ENCODE results near the gene FKBP2.

The FKBP2 gene

DNA sequence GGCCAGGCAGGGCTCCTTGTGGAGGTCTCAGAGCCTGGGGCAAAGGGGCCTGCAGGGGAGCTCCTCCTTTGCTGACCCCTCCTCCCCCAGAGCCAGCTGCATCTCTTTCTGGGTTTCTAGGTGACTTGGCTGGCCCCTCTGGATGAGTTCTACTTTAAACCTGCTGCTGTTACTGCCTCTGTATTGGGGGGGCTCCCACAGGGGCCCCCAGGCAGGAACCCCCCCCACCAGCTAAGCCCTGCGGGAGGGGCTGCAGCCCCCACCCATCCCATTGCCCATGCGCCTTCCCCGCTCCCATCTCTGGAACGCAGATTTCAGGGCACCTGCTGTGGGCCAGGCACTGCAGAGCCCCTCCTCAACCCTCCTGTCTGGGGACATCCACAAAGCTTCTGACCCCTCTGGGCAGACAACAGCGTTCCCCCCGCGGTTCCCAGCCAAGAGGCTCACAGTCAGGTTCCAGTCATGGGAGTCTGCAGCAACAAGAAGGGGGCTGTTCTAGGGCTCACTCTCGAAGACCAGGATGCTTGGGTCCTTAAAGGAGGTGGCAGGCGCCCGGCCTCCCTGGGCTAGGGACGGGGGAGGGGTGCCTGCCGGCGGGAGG is 9.6 kb downstream of the FKBP2 start:
- DNase-seq: no peak

GRCh38 chr11:64251016-64251752 is 10.3 kb downstream of the FKBP2 start, which contains the start of gene PLCB3:
PLCB3 (plus strand) TSS chr11:64251530; CDS start chr11:64251650, 120 bp downstream.
- peak in 1 of 2 experiments; percentile 79 for DNase-seq

- no peak for DNase-seq
These were observed 10.8 kb downstream of the FKBP2 start for GRCh38 chr11:64251753-64252002.

GRCh38 chr11:64252003-64252872 is 11.3 kb downstream of the FKBP2 start:
- peak in 1 of 2 experiments; percentile 69 for DNase-seq

DNA sequence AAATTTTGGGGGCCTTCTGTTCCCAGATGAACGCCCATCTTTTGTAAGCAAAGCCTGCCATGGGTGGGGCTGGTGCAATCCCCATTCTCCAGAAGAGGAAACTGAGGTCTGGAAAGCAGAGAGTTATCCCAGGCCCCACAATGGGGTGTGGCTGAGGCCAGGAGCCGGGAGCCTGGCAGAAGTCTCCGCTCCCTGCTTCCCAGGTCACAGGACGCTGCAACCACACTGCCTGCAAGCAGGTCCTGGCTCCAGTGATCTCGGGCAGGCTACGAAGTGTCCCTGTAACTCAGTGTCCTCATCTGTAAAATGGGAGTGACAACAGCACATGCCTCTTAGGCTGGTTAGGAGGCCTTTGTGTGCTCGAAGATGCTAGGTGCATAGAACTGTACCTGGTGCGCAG is 12.1 kb downstream of the FKBP2 start:
- DNase-seq: no peak

DNA sequence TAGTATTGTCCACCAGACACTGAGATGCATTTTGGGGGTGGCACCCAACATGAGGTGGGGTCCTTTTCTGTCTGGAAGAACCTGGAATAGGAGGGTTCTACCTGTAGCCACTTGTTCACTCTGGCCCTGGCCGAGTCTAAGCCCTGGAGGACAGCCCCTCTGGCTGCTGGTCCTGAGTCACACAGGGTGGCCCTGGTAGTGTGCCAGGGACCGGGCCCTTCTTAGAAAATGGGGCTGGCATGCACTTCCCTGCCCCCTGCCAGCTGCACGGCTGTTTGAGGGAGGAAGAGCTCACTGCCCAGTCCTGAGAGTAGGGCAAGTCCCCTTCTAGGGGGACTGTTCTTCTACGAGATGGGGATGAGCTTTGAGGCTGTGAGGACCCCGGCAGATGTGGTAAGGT is 12.6 kb downstream of the FKBP2 start:
- no peak for DNase-seq

- no peak for DNase-seq
These were observed 13.4 kb downstream of the FKBP2 start for GRCh38 chr11:64254326-64254725.

- no peak for DNase-seq
These were observed 14.5 kb downstream of the FKBP2 start for GRCh38 chr11:64255135-64256128.

- DNase-seq: no peak
These were observed 15.4 kb downstream of the FKBP2 start for GRCh38 chr11:64256300-64256699.

DNA sequence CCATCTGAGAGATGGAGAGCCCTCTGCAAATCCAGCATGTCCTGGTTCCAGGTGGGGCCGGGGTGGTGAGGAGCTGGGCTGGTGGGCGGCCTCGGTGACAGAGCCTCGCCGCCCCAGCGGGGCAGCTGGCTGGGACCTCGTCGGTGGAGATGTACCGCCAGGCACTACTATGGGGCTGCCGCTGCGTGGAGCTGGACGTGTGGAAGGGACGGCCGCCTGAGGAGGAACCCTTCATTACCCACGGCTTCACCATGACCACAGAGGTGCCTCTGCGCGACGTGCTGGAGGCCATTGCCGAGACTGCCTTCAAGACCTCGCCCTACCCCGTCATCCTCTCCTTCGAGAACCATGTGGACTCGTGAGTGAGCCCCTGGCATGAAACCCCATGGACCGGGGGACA is 17.5 kb downstream of the FKBP2 start:
- no peak for DNase-seq

DNA sequence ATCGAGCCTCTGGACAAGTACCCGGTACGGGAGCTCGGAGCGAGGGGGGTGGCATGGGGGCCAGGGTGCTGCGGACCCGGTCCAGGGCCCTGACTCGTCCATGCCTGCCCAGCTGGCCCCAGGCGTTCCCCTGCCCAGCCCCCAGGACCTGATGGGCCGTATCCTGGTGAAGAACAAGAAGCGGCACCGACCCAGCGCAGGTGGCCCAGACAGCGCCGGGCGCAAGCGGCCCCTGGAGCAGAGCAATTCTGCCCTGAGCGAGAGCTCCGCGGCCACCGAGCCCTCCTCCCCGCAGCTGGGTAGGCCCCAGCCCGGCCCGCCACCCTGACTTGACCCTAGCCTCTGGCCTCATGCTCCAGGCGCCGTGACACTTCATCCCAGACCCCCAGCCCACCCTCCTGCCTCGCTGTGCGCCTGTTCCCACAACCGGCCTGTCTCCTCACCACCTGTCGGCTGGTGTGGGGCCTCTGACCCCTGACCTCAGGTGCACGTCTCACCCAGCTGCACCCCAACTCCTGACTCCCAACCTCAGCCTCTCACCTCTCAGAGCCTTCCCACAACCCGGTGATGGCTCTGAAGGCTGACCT is 18.1 kb downstream of the FKBP2 start:
- DNase-seq: no peak

DNA sequence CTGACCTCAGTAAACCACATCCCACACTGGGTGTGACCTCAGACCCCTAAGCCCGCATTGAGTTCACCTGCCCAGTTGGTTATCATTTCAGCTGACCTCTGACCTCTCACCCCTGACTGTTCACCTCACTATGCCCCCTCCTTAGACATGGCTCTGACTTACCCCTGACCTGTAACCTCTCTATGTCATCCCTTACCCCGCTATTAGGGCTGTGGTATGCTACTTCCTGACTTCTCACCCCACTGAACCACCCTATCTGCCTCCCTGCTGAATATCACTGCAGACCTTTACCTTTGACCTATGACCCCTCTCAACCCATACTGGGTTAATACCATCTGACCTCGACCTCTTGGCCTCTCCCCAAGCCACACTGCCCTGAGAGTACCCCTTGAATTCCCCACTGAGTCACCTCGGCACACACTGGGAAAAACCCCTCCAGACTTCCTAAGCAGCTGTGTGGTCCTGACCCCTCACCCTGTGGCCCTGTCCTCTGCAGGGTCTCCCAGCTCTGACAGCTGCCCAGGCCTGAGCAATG is 18.7 kb downstream of the FKBP2 start:
- no peak for DNase-seq

- DNase-seq: no peak
These were observed 19.3 kb downstream of the FKBP2 start for GRCh38 chr11:64260147-64260708.

DNA sequence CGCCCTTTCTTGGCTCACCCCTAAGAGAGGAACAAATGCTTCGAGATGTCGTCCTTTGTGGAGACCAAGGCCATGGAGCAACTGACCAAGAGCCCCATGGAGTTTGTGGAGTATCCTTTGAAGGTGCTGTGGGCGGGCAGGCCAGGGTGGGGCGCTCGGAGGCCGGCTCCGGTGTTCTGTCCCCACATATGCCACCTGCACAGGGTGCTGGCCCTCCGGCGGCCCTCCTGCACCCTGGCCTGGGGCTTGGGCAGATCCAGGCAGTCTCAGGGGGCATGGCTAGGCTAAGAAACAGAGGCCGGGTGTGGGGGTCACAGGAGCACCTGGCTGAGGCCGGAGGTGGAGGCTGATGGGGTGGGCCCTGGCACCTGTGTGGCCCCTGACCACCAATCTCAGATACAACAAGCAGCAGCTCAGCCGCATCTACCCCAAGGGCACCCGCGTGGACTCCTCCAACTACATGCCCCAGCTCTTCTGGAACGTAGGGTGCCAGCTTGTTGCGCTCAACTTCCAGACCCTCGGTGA is 20.7 kb downstream of the FKBP2 start:
- DNase-seq: no peak

GRCh38 chr11:64262271-64263002 is 21.5 kb downstream of the FKBP2 start:
- no peak for DNase-seq

- DNase-seq: peak in 1 of 2 experiments; percentile 21
These were observed 22.4 kb downstream of the FKBP2 start for GRCh38 chr11:64263021-64263946.

DNA sequence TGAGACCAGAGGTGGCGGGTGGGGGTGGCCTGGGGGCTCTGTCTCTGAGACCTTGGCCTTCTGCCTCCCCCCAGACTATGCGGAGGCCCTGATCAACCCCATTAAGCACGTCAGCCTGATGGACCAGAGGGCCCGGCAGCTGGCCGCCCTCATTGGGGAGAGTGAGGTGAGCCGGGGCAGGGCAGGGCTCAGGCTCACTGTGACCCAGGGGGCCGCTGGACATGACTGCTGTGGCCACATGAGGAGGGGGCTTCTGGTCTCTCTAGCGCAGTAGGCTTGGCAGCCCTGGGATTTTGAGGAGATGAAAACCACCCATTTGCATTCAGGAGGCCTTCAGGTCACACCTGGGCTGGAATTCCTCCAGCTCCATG is 23.0 kb downstream of the FKBP2 start:
- DNase-seq: no peak

- peak; percentile 75 to 90 for DNase-seq
These were observed 23.5 kb downstream of the FKBP2 start for GRCh38 chr11:64264371-64264852.

Measured in NCI-H526 (cell line).